GM13976 (cell line): ENCODE data around the gene NAA40.

Experiments used
- DNase-seq: peaks from one replicate; pipeline ENCODE4 v3.0.0; 2012; ENCODE audit warnings: low spot score
- CTCF ChIP-seq: IDR thresholded peaks from 2 replicates; pipeline ENCODE4 v1.5.1; 2012; ENCODE audit warnings: borderline replicate concordance, mild to moderate bottlenecking; ENCODE audit not compliant: insufficient read depth; ENCODE audit errors: extremely low read depth, missing control alignments, control extremely low read depth
- in situ Hi-C: fragments of 300-500 bp; cut with MboI; formaldehyde crosslinking; loops from one replicate; pipeline ENCODE4 v1.12.0; 2022; ENCODE audit warnings: low sequenced_read_pairs, mixed read lengths, inconsistent platforms; ENCODE audit not compliant: unreplicated experiment

Gene NAA40

DNA sequence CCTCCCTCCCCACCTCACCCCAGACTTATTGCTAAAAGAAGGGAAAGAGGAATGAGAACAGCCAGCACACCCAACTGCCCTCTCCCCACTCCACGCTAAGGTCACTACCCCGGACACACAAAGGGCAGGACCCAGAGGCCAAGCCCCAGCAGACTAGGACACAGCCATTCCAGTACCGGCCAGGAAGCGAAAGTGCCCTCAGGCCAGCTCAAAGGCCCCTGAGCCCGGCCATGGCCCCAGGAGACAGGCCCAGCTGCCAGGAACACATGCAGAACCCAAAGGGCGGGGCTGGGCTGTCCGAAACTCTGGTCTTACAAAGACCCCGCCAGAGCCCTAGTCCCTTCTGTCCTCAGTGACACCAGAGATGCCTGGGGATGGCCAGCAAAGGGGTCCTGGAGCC lies 27.4 kb upstream of the NAA40 start:
- DNase-seq = no peak
- in situ Hi-C loops = no loop called here
- no peak for TF ChIP-seq CTCF

DNA sequence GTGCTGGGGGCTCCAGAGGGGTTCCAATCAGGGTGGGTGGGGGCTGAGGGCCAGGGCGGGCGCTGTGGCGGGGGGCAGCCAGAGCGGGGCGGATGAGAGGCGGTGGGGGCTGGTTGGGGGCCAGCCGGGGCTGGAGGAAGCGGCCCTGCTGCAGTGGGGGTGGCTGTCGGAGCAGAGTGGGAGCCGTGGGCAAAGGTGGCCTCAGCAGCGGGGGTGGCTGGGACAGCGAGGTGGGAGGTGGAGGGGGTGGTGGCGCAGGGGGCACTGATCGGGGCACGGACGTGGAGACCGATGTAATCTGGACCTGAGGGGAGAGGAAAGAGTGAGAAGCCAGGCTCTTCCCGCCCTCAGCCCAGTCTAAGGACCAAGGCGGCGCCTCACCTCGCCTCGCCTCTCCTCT lies 26.9 kb upstream of the NAA40 start:
- in situ Hi-C loops = no loop called here
- no peak for TF ChIP-seq CTCF
- no peak for DNase-seq

GRCh38 chr11:63912678-63913077 lies 26.1 kb upstream of the NAA40 start:
- in situ Hi-C loops = no loop called here
- TF ChIP-seq CTCF = no peak
- no peak for DNase-seq

DNA sequence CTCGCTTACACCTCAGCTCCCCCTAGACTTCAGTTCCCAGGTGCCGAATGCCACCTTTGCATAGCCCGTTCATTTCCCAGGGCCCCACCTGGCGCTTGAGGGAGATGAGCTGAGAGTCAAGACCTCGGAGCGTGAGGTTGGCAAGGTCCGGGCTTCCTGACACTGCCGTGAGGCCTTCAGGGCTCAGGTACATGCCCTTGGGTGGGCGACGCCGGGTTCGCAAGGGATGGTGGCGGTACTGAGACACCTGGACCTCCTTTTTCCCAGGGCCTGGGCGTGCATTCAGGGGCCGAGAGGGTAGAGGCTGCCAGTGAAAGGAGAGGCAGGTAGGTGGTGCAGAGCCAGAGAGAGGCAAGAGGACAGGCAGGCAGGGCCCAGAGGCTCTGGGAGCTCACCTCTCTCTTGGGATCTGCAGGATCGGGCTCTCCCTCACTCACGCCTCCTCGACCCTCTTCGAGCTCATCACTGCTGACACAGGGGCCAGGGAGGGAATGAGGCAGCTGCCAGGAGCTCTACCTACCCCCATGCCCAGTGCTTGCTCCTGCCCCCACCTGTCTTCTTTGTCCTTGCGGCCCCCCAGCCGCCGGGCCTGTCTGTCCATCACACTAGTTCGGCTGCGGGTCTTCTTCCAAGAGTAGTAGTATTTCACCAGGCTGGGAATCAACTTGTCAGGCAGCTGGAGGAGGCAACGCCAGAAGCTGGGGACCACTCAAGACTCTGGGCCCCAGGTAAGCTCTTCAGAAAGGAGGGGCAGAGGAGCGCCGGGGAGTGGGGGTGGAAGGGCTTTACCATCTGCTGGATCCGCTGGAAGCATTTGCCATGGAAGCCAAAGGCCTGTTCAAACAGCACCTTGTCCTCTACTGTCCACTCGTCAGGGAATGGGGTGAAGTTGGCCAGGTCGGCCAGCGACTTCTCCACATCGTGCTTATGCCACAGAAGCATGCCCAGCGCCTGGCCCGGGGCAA lies 24.7 kb upstream of the NAA40 start:
- in situ Hi-C loops = no loop called here
- DNase-seq = no peak
- TF ChIP-seq CTCF = no peak

GRCh38 chr11:63914896-63915691 lies 23.7 kb upstream of the NAA40 start:
- no peak for DNase-seq
- no peak for TF ChIP-seq CTCF
- in situ Hi-C loops = no loop called here

- DNase-seq = peak; percentile 74
- in situ Hi-C loops = no loop called here
- TF ChIP-seq CTCF = peak; percentile 49
Measured at GRCh38 chr11:63915961-63916836, 22.6 kb upstream of the NAA40 start.
